ENCODE measurements around the gene CYB5R3.

GRCh38 chr22:42582987-42583386, 66.2 kb downstream of the CYB5R3 start:
- TF ChIP-seq ZFP30 (CRISPR knock-in tag; IDR thresholded peaks at IDR 0.05) (no peak), ARNTL (CRISPR knock-in tag; IDR thresholded peaks at IDR 0.05; ENCODE audit: borderline replicate concordance, low read depth) (no peak), PATZ1 (CRISPR knock-in tag; IDR thresholded peaks at IDR 0.05; ENCODE audit: borderline replicate concordance) (no peak)

All from SK-N-SH treated with all-trans-retinoic acid at 6 μM for 48 hours (cell line).